ENCODE measurements around the gene STYXL1. TPM values are rescaled to one million over a fixed set of nuclear protein-coding genes. Genes with fewer than 3 reads are reported as not detected.

STYXL1 gene
- polyA plus RNA-seq, 3 donors, result 64.6 to 79.8 (median 67.2) TPM

- peaks cover 72 to 88% of the 10 kb centered on the region in 2 donors for H3K36me3 Mint-ChIP-seq
- H3K9me3 ChIP-seq (replicated peaks in 1 of 2; ENCODE audit: control insufficient read depth in 1 of 2, insufficient read depth in 1 of 2, low read length in 2 of 2), result no peaks in the 10 kb centered on the region
- intact Hi-C loops (cut with micrococcal nuclease), result no loop called here
- no peak overlapping the region for H3K9ac ChIP-seq (ENCODE audit: insufficient read depth, low read length, poor library complexity, severe bottlenecking)
- H3K4me3 ChIP-seq (replicated peaks in 1 of 3; ENCODE audit: low read depth in 2 of 3, low read length in 3 of 3), result no peak overlapping the region
- peaks cover 20% of the 10 kb centered on the region for H3K4me1 Mint-ChIP-seq
- peaks cover 74% of the 10 kb centered on the region for H4K20me1 ChIP-seq (ENCODE audit: insufficient read depth, low read length)
- H3K79me2 ChIP-seq (ENCODE audit: insufficient read depth, low read length), result peaks cover 42% of the 10 kb centered on the region
- no peak overlapping the region for H3K4me3 Mint-ChIP-seq
- H3K4me2 ChIP-seq (replicated peaks; ENCODE audit: extremely low read depth, low read length, poor library complexity, severe bottlenecking), result no peak overlapping the region
- peak overlapping the region in 1 of 7 donors; percentile 21 for H3K27ac Mint-ChIP-seq
- no peak overlapping the region for H2AFZ ChIP-seq (ENCODE audit: insufficient read depth, low read depth, low read length, poor library complexity, severe bottlenecking)
- WGBS (ENCODE audit: insufficient coverage), result 97% methylated on average over 11 of the region's 11 CpGs
- no peaks in the 10 kb centered on the region for H3K27me3 ChIP-seq (ENCODE audit: control insufficient read depth in 2 of 2, insufficient read depth in 2 of 2, low read length in 2 of 2)
- no peak for DNase-seq
- H3K4me1 ChIP-seq (ENCODE audit: control insufficient read depth in 1 of 2, insufficient read depth in 2 of 2, low read length in 2 of 2), result peaks cover 6 to 10% of the 10 kb centered on the region in 2 donors
- H3K27me3 Mint-ChIP-seq (ENCODE audit: low read depth in 3 of 3), result peaks cover 0 to 2% (median 0%) of the 10 kb centered on the region in 3 donors
- H3K27ac ChIP-seq (ENCODE audit: low read depth in 1 of 2, low read length in 2 of 2), result no peak overlapping the region
- no peak for TF ChIP-seq CTCF (IDR thresholded peaks at IDR 0.05)
- H3K36me3 ChIP-seq (replicated peaks in 1 of 2; ENCODE audit: control insufficient read depth in 1 of 2, insufficient read depth in 2 of 2, low read length in 2 of 2), result peaks cover 81 to 100% of the 10 kb centered on the region in 2 donors
- H3K9me3 Mint-ChIP-seq, result no peaks in the 10 kb centered on the region
These were observed 10.0 kb upstream of the STYXL1 start for GRCh38 chr7:76057813-76058145.

- Histone ChIP-seq H2AFZ (ENCODE audit: insufficient read depth, low read depth, low read length, poor library complexity, severe bottlenecking) (no peak overlapping the region), H3K9ac (ENCODE audit: insufficient read depth, low read length, poor library complexity, severe bottlenecking) (no peak overlapping the region), H3K36me3 (replicated peaks in 1 of 2; ENCODE audit: control insufficient read depth in 1 of 2, insufficient read depth in 2 of 2, low read length in 2 of 2) (peaks cover 77 to 99% of the 10 kb centered on the region in 2 donors), H3K4me3 (replicated peaks in 1 of 3; ENCODE audit: low read depth in 2 of 3, low read length in 3 of 3) (no peak overlapping the region), H3K27ac (ENCODE audit: low read depth in 1 of 2, low read length in 2 of 2) (no peak overlapping the region), H3K79me2 (ENCODE audit: insufficient read depth, low read length) (peaks cover 47% of the 10 kb centered on the region), H4K20me1 (ENCODE audit: insufficient read depth, low read length) (peaks cover 76% of the 10 kb centered on the region), H3K4me1 (ENCODE audit: control insufficient read depth in 1 of 2, insufficient read depth in 2 of 2, low read length in 2 of 2) (peaks cover 6 to 10% of the 10 kb centered on the region in 2 donors), H3K27me3 (ENCODE audit: control insufficient read depth in 2 of 2, insufficient read depth in 2 of 2, low read length in 2 of 2) (no peaks in the 10 kb centered on the region), H3K9me3 (replicated peaks in 1 of 2; ENCODE audit: control insufficient read depth in 1 of 2, insufficient read depth in 1 of 2, low read length in 2 of 2) (no peaks in the 10 kb centered on the region), H3K4me2 (replicated peaks; ENCODE audit: extremely low read depth, low read length, poor library complexity, severe bottlenecking) (no peak overlapping the region)
- H3K36me3 Mint-ChIP-seq, result peaks cover 68 to 88% of the 10 kb centered on the region in 2 donors
- no peaks in the 10 kb centered on the region for H3K9me3 Mint-ChIP-seq
- DNase-seq, result no peak
- peaks cover 0 to 2% (median 0%) of the 10 kb centered on the region in 3 donors for H3K27me3 Mint-ChIP-seq (ENCODE audit: low read depth in 3 of 3)
- H3K27ac Mint-ChIP-seq, result peak overlapping the region in 3 of 7 donors; percentile 21 to 60 (median 40)
- no peak for TF ChIP-seq CTCF (IDR thresholded peaks at IDR 0.05)
- peaks cover 22% of the 10 kb centered on the region for H3K4me1 Mint-ChIP-seq
- H3K4me3 Mint-ChIP-seq, result no peak overlapping the region
- WGBS (ENCODE audit: insufficient coverage), result 92% methylated on average over 14 of the region's 18 CpGs
- intact Hi-C loops (cut with micrococcal nuclease), result no loop called here
These were observed 9.5 kb upstream of the STYXL1 start for GRCh38 chr7:76057103-76057812.
